Measurements from ENCODE around the gene RPL10. TPM values are rescaled to one million over a fixed set of nuclear protein-coding genes. Genes with fewer than 3 reads are reported as not detected.
A peak's percentile ranks its signal among the peaks of the same experiment; 100 is the strongest.

RPL10 gene
- total and polyA plus RNA-seq, 2 of the 8 experiments (the other 6 are each of a cell fraction or from before 2014, with no cell fraction given): 2,633 to 4,293 TPM

DNA sequence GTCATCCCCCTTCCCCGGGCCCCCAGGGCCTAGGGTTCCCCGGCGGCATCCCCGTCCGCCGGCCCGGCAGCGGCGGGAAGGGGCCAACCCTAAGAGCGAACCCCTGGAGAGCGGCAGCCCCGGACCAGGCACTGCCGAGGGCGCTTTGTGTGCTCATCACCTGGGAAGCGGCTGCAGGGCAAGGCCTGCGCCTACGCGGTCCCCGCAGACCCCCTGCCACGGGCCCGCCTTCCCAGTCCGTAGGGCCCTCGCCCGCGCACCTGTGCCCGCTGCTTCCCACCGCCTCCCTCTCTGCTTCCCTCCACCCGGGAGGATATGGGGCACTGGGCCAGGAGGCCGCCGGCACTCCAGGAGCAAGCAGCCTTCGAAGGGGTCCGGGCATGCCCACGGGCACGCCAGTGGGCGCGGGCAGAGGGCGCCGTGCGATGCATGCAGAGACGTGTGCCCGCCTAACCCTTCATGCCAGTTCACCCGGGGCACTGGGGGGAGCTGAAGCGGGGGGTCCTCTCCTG, 26.3 kb upstream of the RPL10 start:
- Histone ChIP-seq H4K91ac (replicated peaks; ENCODE audit: insufficient read length, low read length) (no peak overlapping the region), H3K4me1 (replicated peaks in 1 of 4; ENCODE audit: control insufficient read depth in 3 of 4, insufficient read depth in 4 of 4, low read length in 3 of 4) (peaks cover 0 to 18% (median 11%) of the 10 kb centered on the region in 4 experiments; a peak in 6 of 7 replicates), H3K79me2 (ENCODE audit: control insufficient read depth in 1 of 2, insufficient read depth in 2 of 2, low read length in 2 of 2) (peaks cover 8 to 40% of the 10 kb centered on the region in 2 experiments; a peak in 3 of 4 replicates), H3K9me3 (ENCODE audit: insufficient read depth in 2 of 2, low read depth in 1 of 2, low read length in 1 of 2) (no peaks in the 10 kb centered on the region), H2BK20ac (ENCODE audit: low read length) (no peak overlapping the region), H4K5ac (ENCODE audit: insufficient read length, low read depth, low read length) (no peak overlapping the region), H3K27me3 (replicated peaks in 1 of 4; ENCODE audit: control insufficient read depth in 3 of 4, extremely low read depth in 1 of 4, insufficient read depth in 3 of 4, low read length in 3 of 4) (peaks cover 0 to 3% (median 0%) of the 10 kb centered on the region in 4 experiments; a peak in 2 of 7 replicates), H2BK15ac (ENCODE audit: low read length) (no peak overlapping the region), H4K8ac (ENCODE audit: extremely low read depth, insufficient read depth, low read length) (no peak overlapping the region), H2BK120ac (replicated peaks; ENCODE audit: low read depth, low read length) (no peak overlapping the region), H3K36me3 (ENCODE audit: control insufficient read depth in 2 of 4, insufficient read depth in 4 of 4, low read length in 3 of 4) (peaks cover 8 to 23% (median 14%) of the 10 kb centered on the region in 4 experiments), H3K4ac (replicated peaks; ENCODE audit: insufficient read length, low read depth, low read length) (no peak overlapping the region), H3K14ac (ENCODE audit: insufficient read length) (no peak overlapping the region), H3K18ac (ENCODE audit: extremely low read depth, low read length) (no peak overlapping the region; the same call in 1 of the 2 replicates), H2BK5ac (ENCODE audit: low read depth, low read length) (no peak overlapping the region), H3K23me2 (ENCODE audit: low read depth, low read length) (peaks cover 5% of the 10 kb centered on the region; the same call in 1 of the 2 replicates), H3K79me1 (ENCODE audit: low read depth, low read length) (0 out of 2 replicates have a peak, but pooled peaks cover under 1% of the 10 kb centered on the region), H3K23ac (ENCODE audit: insufficient read length) (no peak overlapping the region), H3K4me2 (ENCODE audit: insufficient read depth in 1 of 2, low read depth in 2 of 2, low read length in 2 of 2) (peak overlapping the region; percentile 67 to 68), H2BK12ac (ENCODE audit: low read depth, low read length) (0 out of 2 replicates have a peak overlapping the region, but pooled peaks have one; percentile 39), H2AK5ac (ENCODE audit: low read depth, low read length) (no peak overlapping the region), H3K56ac (replicated peaks; ENCODE audit: insufficient read length, low read depth, low read length) (no peak overlapping the region), H3K4me3 (ENCODE audit: extremely low read depth in 1 of 4, insufficient read depth in 2 of 4, low read depth in 3 of 4, low read length in 4 of 4) (peak overlapping the region; percentile 28 to 96 (median 39)), H3K27ac (ENCODE audit: low read depth, low read length) (no peak overlapping the region; the same call in 1 of the 2 replicates), H4K20me1 (replicated peaks in 1 of 2; ENCODE audit: control insufficient read depth in 1 of 2, insufficient read depth in 2 of 2, low read length in 2 of 2) (peaks cover 6 to 14% of the 10 kb centered on the region in 2 experiments), H2AFZ (ENCODE audit: low read length) (no peak overlapping the region), H3K9ac (replicated peaks in 1 of 4; ENCODE audit: extremely low read depth in 1 of 4, low read depth in 3 of 4, low read length in 3 of 4) (no peak overlapping the region; a peak in 2 of 7 replicates)
- FAIRE-seq (no peak), DNase-seq (ENCODE audit: low read depth in 1 of 2, low spot score in 2 of 2) (no peak)
- 6% methylated on average over 13 of the region's 43 CpGs; no CpG with 5 or more reads in 1 of the 2 experiments for WGBS, 2 experiments (ENCODE audit: extremely low coverage in 1 of 2, insufficient coverage in 1 of 2, insufficient read length in 1 of 2, insufficient replicate concordance in 2 of 2, low coverage in 1 of 2, low lambda C conversion rate in 2 of 2, missing lambda C conversion rate in 1 of 2)
- ChIA-PET POLR2A (ENCODE audit: partially characterized antibody) (interaction anchor here (1.0 kb wide), 1 partner anchor 28 kb away, joined by 3 read pairs; no protein-coding TSS in a partner anchor), CTCF (ENCODE audit: partially characterized antibody) (interaction anchor here (0.5 kb wide), 1 partner anchor 26 kb away, joined by 3 read pairs; the partner anchor contains the start of gene RPL10)
- TF ChIP-seq NRF1 (IDR thresholded peaks at IDR 0.05; ENCODE audit: low read depth, low read length) (no peak), MAFK (IDR thresholded peaks at IDR 0.05; ENCODE audit: low read depth, low read length) (no peak), EP300 (IDR thresholded peaks at IDR 0.05; ENCODE audit: borderline replicate concordance in 1 of 2, low read depth in 2 of 2, low read length in 2 of 2) (no peak), ZNF274 (IDR thresholded peaks at IDR 0.05; ENCODE audit: borderline replicate concordance, extremely low read depth, low read length) (no peak), TEAD4 (IDR thresholded peaks at IDR 0.05; ENCODE audit: low read depth, low read length) (no peak), CHD2 (IDR thresholded peaks at IDR 0.05; ENCODE audit: low read length) (no peak), ASH2L (IDR thresholded peaks at IDR 0.05; ENCODE audit: low read length) (no peak), TAF1 (IDR thresholded peaks at IDR 0.05; ENCODE audit: low read depth, low read length) (no peak), JUN (IDR thresholded peaks at IDR 0.05; ENCODE audit: low read depth, low read length) (no peak), BACH1 (IDR thresholded peaks at IDR 0.05; ENCODE audit: low read length) (no peak), CREB1 (IDR thresholded peaks at IDR 0.05) (no peak), CBX8 (IDR thresholded peaks at IDR 0.05; ENCODE audit: borderline replicate concordance, low read depth, low read length) (no peak), RNF2 (IDR thresholded peaks at IDR 0.05; ENCODE audit: borderline replicate concordance, low read depth, low read length, missing control alignments, poor library complexity, severe bottlenecking) (no peak)
